KMS-11 (cell line): ENCODE results near the gene KIF1A.

ENCODE experiments used
- H2AFZ ChIP-seq: fragments of 200-600 bp; sonication (generic); 2 replicates; pipeline ENCODE4 v1.6.1; 2016; ENCODE audit warnings: antibody characterized with exemption, mixed run types, low read depth
- H3K27ac ChIP-seq: fragments of 200-600 bp; sonication (generic); 2 replicates; pipeline ENCODE4 v1.6.1; 2016; ENCODE audit warnings: mild to moderate bottlenecking, mixed run types
- H3K27me3 ChIP-seq: fragments of 200-600 bp; sonication (generic); 2 replicates; pipeline ENCODE4 v1.6.1; 2017; ENCODE audit warnings: mild to moderate bottlenecking, low read depth, mixed run types, moderate library complexity; ENCODE audit not compliant: insufficient read depth
- H3K36me3 ChIP-seq: fragments of 200-600 bp; sonication (generic); 2 replicates; pipeline ENCODE4 v1.6.1; 2017; ENCODE audit warnings: mild to moderate bottlenecking, mixed run types; ENCODE audit not compliant: insufficient read depth
- H3K4me1 ChIP-seq: fragments of 200-600 bp; sonication (generic); 2 replicates; pipeline ENCODE4 v1.6.1; 2016; ENCODE audit warnings: mild to moderate bottlenecking, low read depth, mixed run types; ENCODE audit not compliant: poor library complexity, severe bottlenecking
- H3K4me2 ChIP-seq: fragments of 200-600 bp; sonication (generic); 2 replicates; pipeline ENCODE4 v1.7.0; 2016; ENCODE audit warnings: mild to moderate bottlenecking, mixed run types
- H3K4me3 ChIP-seq: fragments of 200-600 bp; sonication (generic); IDR thresholded peaks from 2 replicates; pipeline ENCODE4 v1.6.1; 2017; ENCODE audit warnings: low read depth, low read length, mixed read lengths; ENCODE audit not compliant: insufficient read depth
- H3K79me2 ChIP-seq: fragments of 200-600 bp; sonication (generic); 2 replicates; pipeline ENCODE4 v1.6.1; 2016; ENCODE audit warnings: low read depth, mixed run types; ENCODE audit not compliant: insufficient read depth
- H3K9ac ChIP-seq: fragments of 200-600 bp; sonication (generic); 2 replicates; pipeline ENCODE4 v1.6.1; 2016; ENCODE audit warnings: mild to moderate bottlenecking, mixed run types
- H4K20me1 ChIP-seq: fragments of 200-600 bp; sonication (generic); 2 replicates; pipeline ENCODE4 v1.6.1; 2016; ENCODE audit warnings: mild to moderate bottlenecking, mixed run types; ENCODE audit not compliant: insufficient read depth
- CTCF ChIP-seq: fragments of 200-600 bp; sonication (generic); conservative IDR thresholded peaks from 2 replicates; pipeline ENCODE4 v1.6.1; 2017; ENCODE audit warnings: low read depth, mild to moderate bottlenecking, antibody characterized with exemption, low read length, moderate library complexity, mixed read lengths

The KIF1A gene

DNA sequence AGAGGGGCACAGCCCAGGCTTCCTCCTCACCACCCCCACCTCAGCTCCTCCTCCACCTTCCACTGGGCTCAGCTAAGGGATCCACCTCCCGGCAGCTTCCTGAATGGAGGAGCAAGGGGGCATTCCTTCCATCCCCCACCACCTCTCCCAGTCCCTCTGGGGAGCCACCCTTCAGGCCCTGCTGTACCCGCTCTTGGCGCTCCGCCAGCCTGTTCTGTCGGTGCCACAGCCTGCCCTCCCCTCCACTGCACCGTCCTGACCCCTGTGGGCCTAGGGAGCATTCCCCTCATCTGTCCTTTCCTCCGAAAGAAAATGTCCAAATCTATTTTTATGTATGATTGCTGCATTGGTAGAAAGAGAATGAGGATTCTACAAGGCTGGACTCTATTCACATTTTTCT is 59.9 kb downstream of the KIF1A start:
- Histone ChIP-seq H2AFZ (no peak overlapping the region), H3K79me2 (no peaks in the 10 kb centered on the region), H3K27me3 (peaks cover 6% of the 10 kb centered on the region; the same call in 1 of the 2 replicates), H3K9ac (no peak overlapping the region), H4K20me1 (no peaks in the 10 kb centered on the region), H3K36me3 (no peaks in the 10 kb centered on the region), H3K4me1 (no peaks in the 10 kb centered on the region), H3K4me2 (no peak overlapping the region), H3K27ac (no peak overlapping the region), H3K4me3 (no peak overlapping the region)
- TF ChIP-seq CTCF = no peak

DNA sequence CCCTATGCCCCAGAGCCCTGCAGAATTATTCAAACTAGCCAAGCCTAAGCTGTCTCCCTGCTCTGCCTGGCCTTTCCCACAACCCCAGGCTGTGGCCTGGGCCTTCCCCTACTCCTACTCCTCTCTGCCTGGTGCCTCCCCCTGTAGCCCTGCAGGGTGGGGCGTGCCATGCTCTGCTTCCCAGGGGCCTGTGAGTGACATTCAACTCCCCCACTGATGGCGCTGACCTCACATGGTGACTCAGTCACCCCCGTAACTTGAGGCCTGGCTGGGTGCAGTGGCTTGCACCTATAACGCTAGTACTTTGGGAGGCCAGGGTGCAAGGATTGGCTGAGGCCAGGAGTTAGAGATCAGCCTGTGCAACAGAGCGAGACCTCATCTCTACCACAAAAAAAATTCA is 60.6 kb downstream of the KIF1A start:
- Histone ChIP-seq H3K36me3 (no peaks in the 10 kb centered on the region), H3K27me3 (peaks cover 6% of the 10 kb centered on the region; the same call in 1 of the 2 replicates), H3K4me3 (no peak overlapping the region), H3K27ac (no peak overlapping the region), H3K79me2 (no peaks in the 10 kb centered on the region), H3K4me1 (no peaks in the 10 kb centered on the region), H4K20me1 (no peaks in the 10 kb centered on the region), H3K9ac (no peak overlapping the region), H3K4me2 (no peak overlapping the region), H2AFZ (no peak overlapping the region)
- TF ChIP-seq CTCF = no peak

GRCh38 chr2:240757086-240757614 is 62.9 kb downstream of the KIF1A start:
- Histone ChIP-seq H3K27me3 (peaks cover 6% of the 10 kb centered on the region; the same call in 1 of the 2 replicates), H3K4me1 (no peaks in the 10 kb centered on the region), H3K4me3 (no peak overlapping the region), H3K36me3 (no peaks in the 10 kb centered on the region), H4K20me1 (no peaks in the 10 kb centered on the region), H3K27ac (no peak overlapping the region), H3K4me2 (no peak overlapping the region), H3K9ac (no peak overlapping the region), H2AFZ (no peak overlapping the region), H3K79me2 (no peaks in the 10 kb centered on the region)
- no peak for TF ChIP-seq CTCF

- TF ChIP-seq CTCF = no peak
- Histone ChIP-seq H3K36me3 (no peaks in the 10 kb centered on the region), H4K20me1 (no peaks in the 10 kb centered on the region), H3K4me3 (no peak overlapping the region), H3K79me2 (no peaks in the 10 kb centered on the region), H3K4me1 (no peaks in the 10 kb centered on the region), H3K27ac (no peak overlapping the region), H2AFZ (no peak overlapping the region), H3K4me2 (no peak overlapping the region), H3K27me3 (peaks cover 11% of the 10 kb centered on the region; the same call in 1 of the 2 replicates), H3K9ac (no peak overlapping the region)
Measured at GRCh38 chr2:240752209-240752608, 67.8 kb downstream of the KIF1A start.
